Measurements from ENCODE around the gene RNF111.

RNF111 gene

GRCh38 chr15:58987491-58988005, at the start of gene RNF111:
Gene RNF111 (plus strand): TSS chr15:58987663. CDS start chr15:59030823, 43,160 bp downstream.
- peak within 1 kb of the TSS; percentile 86 to 98 (median 96) for H3K9ac ChIP-seq
- peaks cover 38 to 46% (median 43%) of the 10 kb centered on the region in 11 experiments for H4K20me1 ChIP-seq
- H3K9me3 ChIP-seq (replicated peaks in 1 of 11): no peaks in the 10 kb centered on the region
- H3K27ac ChIP-seq: peak within 1 kb of the TSS; percentile 84 to 98 (median 95)
- TF ChIP-seq Cebpa-rat (IDR thresholded peaks at IDR 0.05): no peak
- H3K4me3 ChIP-seq: peak within 1 kb of the TSS; percentile 76 to 92 (median 90)
- peaks cover 18 to 30% (median 24%) of the 10 kb centered on the region in 11 experiments for H3K36me3 ChIP-seq
- H3K27me3 ChIP-seq: no peaks in the 10 kb centered on the region
- peak within 1 kb of the TSS; percentile 71 to 95 (median 84) for H3K4me2 ChIP-seq
- H3K4me1 ChIP-seq: peaks cover 22 to 50% (median 30%) of the 10 kb centered on the region in 10 experiments

- H3K27me3 ChIP-seq: no peaks in the 10 kb centered on the region
- no peak overlapping the region for H3K27ac ChIP-seq
- TF ChIP-seq Cebpa-rat (IDR thresholded peaks at IDR 0.05): no peak
- no peaks in the 10 kb centered on the region for H3K9me3 ChIP-seq (replicated peaks in 1 of 11)
- H3K36me3 ChIP-seq: no peaks in the 10 kb centered on the region
- no peaks in the 10 kb centered on the region for H4K20me1 ChIP-seq
- H3K4me3 ChIP-seq: no peak overlapping the region
- H3K4me2 ChIP-seq: no peak overlapping the region
- peaks cover 0 to 2% (median 0%) of the 10 kb centered on the region in 10 experiments; a peak in 5 of 20 replicates for H3K4me1 ChIP-seq
- no peak overlapping the region for H3K9ac ChIP-seq
Measured at GRCh38 chr15:58947179-58947578, 40.3 kb upstream of the RNF111 start.

GRCh38 chr15:58951388-58952007, 36.0 kb upstream of the RNF111 start:
- Histone ChIP-seq H3K27ac (no peak overlapping the region), H4K20me1 (no peaks in the 10 kb centered on the region), H3K4me3 (no peak overlapping the region), H3K9ac (no peak overlapping the region), H3K27me3 (no peaks in the 10 kb centered on the region), H3K36me3 (no peaks in the 10 kb centered on the region), H3K9me3 (replicated peaks in 1 of 11) (no peaks in the 10 kb centered on the region), H3K4me2 (no peak overlapping the region), H3K4me1 (peaks cover 0 to 10% (median 6%) of the 10 kb centered on the region in 10 experiments; a peak in 8 of 20 replicates)
- TF ChIP-seq Cebpa-rat (IDR thresholded peaks at IDR 0.05): no peak

- Histone ChIP-seq H3K4me1 (peaks cover 0 to 18% (median 6%) of the 10 kb centered on the region in 10 experiments; a peak in 10 of 20 replicates), H3K4me2 (peak overlapping the region in 4 of 11 experiments; percentile 19 to 21 (median 21); a peak in 3 of 22 replicates), H3K27ac (peak overlapping the region in 1 of 11 experiments; percentile 13; a peak in 1 of 22 replicates), H3K27me3 (no peaks in the 10 kb centered on the region), H3K9ac (no peak overlapping the region), H3K36me3 (no peaks in the 10 kb centered on the region), H3K9me3 (replicated peaks in 1 of 11) (no peaks in the 10 kb centered on the region), H3K4me3 (no peak overlapping the region), H4K20me1 (no peaks in the 10 kb centered on the region)
- TF ChIP-seq Cebpa-rat (IDR thresholded peaks at IDR 0.05): no peak
Measured at GRCh38 chr15:58952751-58953150, 34.7 kb upstream of the RNF111 start.

- peaks cover 0 to 15% (median 4%) of the 10 kb centered on the region in 10 experiments; a peak in 10 of 20 replicates for H3K4me1 ChIP-seq
- H3K9me3 ChIP-seq (replicated peaks in 1 of 11): no peaks in the 10 kb centered on the region
- no peaks in the 10 kb centered on the region for H4K20me1 ChIP-seq
- no peaks in the 10 kb centered on the region for H3K27me3 ChIP-seq
- H3K36me3 ChIP-seq: no peaks in the 10 kb centered on the region
- TF ChIP-seq Cebpa-rat (IDR thresholded peaks at IDR 0.05): no peak
- H3K27ac ChIP-seq: peak overlapping the region in 2 of 11 experiments; percentile 28 to 42; a peak in 3 of 22 replicates
- peak overlapping the region in 4 of 11 experiments; percentile 5 to 35 (median 20); a peak in 3 of 22 replicates for H3K4me2 ChIP-seq
- H3K4me3 ChIP-seq: no peak overlapping the region
- no peak overlapping the region for H3K9ac ChIP-seq
Measured at GRCh38 chr15:58957101-58957973, 30.1 kb upstream of the RNF111 start.

GRCh38 chr15:58958811-58959210, 28.7 kb upstream of the RNF111 start:
- no peak overlapping the region for H3K4me2 ChIP-seq
- H3K27ac ChIP-seq: no peak overlapping the region
- no peak for TF ChIP-seq Cebpa-rat (IDR thresholded peaks at IDR 0.05)
- peaks cover 0 to 9% (median 0%) of the 10 kb centered on the region in 10 experiments; a peak in 5 of 20 replicates for H3K4me1 ChIP-seq
- H3K4me3 ChIP-seq: no peak overlapping the region
- no peaks in the 10 kb centered on the region for H4K20me1 ChIP-seq
- no peak overlapping the region for H3K9ac ChIP-seq
- no peaks in the 10 kb centered on the region for H3K36me3 ChIP-seq
- H3K9me3 ChIP-seq (replicated peaks in 1 of 11): no peaks in the 10 kb centered on the region
- H3K27me3 ChIP-seq: no peaks in the 10 kb centered on the region

- no peaks in the 10 kb centered on the region for H3K9me3 ChIP-seq (replicated peaks in 1 of 11)
- H3K4me1 ChIP-seq: peaks cover 0 to 7% (median 0%) of the 10 kb centered on the region in 10 experiments; a peak in 5 of 20 replicates
- H3K27me3 ChIP-seq: no peaks in the 10 kb centered on the region
- no peak overlapping the region for H3K9ac ChIP-seq
- H3K4me3 ChIP-seq: no peak overlapping the region
- TF ChIP-seq Cebpa-rat (IDR thresholded peaks at IDR 0.05): no peak
- no peak overlapping the region for H3K27ac ChIP-seq
- H3K36me3 ChIP-seq: no peaks in the 10 kb centered on the region
- no peak overlapping the region for H3K4me2 ChIP-seq
- no peaks in the 10 kb centered on the region for H4K20me1 ChIP-seq
Measured at GRCh38 chr15:58962136-58962535, 25.3 kb upstream of the RNF111 start.

GRCh38 chr15:58962662-58963565, 24.5 kb upstream of the RNF111 start:
- no peaks in the 10 kb centered on the region for H3K36me3 ChIP-seq
- H3K27me3 ChIP-seq: no peaks in the 10 kb centered on the region
- no peaks in the 10 kb centered on the region for H3K4me1 ChIP-seq
- no peak overlapping the region for H3K4me2 ChIP-seq
- H3K9ac ChIP-seq: no peak overlapping the region
- no peak for TF ChIP-seq Cebpa-rat (IDR thresholded peaks at IDR 0.05)
- H3K9me3 ChIP-seq (replicated peaks in 1 of 11): no peaks in the 10 kb centered on the region
- H4K20me1 ChIP-seq: no peaks in the 10 kb centered on the region
- H3K27ac ChIP-seq: no peak overlapping the region
- no peak overlapping the region for H3K4me3 ChIP-seq

Data from BLaER1 treated with 17β-estradiol and CSF1 and Interleukin-3, amounts not matched to agents 10 nM and 100 nM (cell line).